Measurements from ENCODE around the gene CNOT3.
A peak's percentile ranks its signal among the peaks of the same experiment; 100 is the strongest.

The CNOT3 gene

GRCh38 chr19:54123682-54124081, 13.9 kb upstream of the CNOT3 start:
- DNase-seq = no peak

GRCh38 chr19:54124393-54124792, 13.2 kb upstream of the CNOT3 start:
- DNase-seq = no peak

- DNase-seq = no peak
Measured at GRCh38 chr19:54125713-54126112, 11.8 kb upstream of the CNOT3 start.

DNA sequence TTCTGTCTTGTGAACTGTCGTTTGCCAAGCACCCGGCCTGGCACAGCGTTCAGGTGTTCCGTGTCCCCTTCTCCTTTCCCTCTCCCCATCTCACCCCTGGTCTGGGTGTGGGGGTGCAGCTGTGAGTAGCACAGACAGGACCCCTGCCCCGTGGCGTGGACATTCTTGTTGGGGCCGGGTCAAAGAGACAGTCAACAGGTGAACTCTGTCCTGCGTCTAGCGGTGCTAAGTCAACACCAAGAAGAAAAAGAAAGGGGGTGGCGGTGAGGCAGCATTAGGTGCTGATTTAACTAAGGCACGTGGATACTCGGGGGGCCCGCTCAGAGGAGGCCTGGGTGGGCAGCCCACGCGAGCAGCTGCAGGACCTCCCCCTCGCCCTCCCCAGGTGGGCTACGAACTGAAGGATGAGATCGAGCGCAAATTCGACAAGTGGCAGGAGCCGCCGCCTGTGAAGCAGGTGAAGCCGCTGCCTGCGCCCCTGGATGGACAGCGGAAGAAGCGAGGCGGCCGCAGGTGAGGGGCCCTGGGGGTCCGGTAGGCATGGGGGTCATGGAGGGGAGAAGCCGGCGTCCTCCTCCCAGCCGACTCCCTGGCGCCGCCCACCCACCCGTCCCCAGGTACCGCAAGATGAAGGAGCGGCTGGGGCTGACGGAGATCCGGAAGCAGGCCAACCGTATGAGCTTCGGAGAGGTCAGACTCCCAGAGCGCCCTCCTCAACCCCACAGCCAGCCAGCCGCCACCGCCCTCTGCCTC, 9.7 kb upstream of the CNOT3 start:
- no peak for DNase-seq

GRCh38 chr19:54128441-54128725, 9.2 kb upstream of the CNOT3 start:
- no peak for DNase-seq

GRCh38 chr19:54128796-54129616, 8.6 kb upstream of the CNOT3 start:
- DNase-seq = no peak

DNA sequence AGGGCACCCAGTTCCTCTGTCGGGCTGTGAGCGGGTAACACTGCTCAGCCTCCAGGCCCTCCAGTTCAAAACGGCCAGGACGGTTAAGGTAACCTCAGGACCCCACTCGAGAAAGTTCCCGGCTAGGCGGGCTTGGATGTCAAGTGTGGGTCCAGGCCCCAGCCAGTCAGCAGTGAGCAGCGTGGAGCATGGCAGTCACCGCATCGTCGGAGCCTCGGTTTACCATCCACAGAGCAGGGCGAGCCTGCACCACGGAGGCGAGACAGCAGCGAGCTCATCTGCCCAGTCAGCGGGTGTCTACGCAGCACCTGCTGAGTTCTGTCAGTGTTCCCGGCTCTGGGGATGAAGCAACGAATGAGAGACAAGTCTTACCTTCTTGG, 8.0 kb upstream of the CNOT3 start:
- DNase-seq = no peak

DNA sequence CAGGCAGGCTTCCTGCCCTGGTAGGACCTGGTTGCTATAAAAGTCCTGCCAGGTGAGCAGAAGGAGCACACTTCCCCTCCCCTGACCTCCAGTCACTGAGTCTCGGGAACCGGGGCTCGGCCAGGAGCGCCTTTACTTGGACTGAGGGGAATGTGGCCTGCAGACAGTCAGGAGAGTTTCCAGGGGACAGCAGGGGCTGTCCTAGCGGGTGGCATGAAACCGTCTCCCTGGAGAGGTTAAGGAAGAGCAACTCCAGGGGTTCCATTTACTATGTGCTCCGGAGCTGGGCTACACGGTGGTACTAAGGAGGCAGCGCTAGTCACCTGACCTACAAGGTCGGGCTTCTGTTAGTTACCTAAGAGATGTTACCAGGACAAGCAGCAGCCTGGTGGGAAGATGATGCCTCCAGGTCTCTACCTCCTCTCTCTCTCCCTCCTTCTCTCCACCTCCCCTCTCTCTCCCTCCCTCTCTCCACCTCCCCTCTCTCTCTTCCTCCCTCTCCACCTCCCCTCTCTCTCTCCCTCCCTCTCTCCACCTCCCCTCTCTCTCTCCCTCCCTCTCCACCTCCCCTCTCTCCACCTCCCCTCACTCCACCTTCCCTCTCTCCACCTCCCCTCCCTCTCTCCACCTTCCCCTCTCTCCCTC, 4.1 kb upstream of the CNOT3 start:
- DNase-seq = no peak

- no peak for DNase-seq
Measured at GRCh38 chr19:54133957-54134590, 3.5 kb upstream of the CNOT3 start.

GRCh38 chr19:54136086-54136863, 1.3 kb upstream of the CNOT3 start:
- no peak for DNase-seq

GRCh38 chr19:54136864-54137698, 481 bp upstream of the CNOT3 start:
- DNase-seq = peak; percentile 100

GRCh38 chr19:54138489-54139256, 1.1 kb downstream of the CNOT3 start:
- DNase-seq = no peak

DNA sequence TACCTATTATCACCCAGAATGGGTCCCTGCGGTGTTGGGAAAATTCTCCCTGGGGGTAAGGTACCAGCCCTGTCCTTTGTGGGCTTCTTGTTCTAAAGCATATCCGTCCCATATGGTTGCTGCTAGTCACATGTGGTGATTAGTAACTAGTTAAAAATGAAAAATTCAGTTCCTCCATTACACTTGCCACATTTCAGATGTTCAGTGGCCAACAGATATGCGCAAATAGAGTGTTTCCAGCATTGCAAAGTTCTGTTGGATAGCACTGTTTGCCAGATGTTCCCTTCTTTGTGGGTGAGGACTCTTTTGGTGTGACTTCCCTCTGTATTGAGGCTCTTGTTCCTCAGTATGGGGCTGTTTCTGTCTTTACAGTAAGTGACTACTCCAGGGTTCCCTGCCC, 3.8 kb downstream of the CNOT3 start:
- no peak for DNase-seq

DNA sequence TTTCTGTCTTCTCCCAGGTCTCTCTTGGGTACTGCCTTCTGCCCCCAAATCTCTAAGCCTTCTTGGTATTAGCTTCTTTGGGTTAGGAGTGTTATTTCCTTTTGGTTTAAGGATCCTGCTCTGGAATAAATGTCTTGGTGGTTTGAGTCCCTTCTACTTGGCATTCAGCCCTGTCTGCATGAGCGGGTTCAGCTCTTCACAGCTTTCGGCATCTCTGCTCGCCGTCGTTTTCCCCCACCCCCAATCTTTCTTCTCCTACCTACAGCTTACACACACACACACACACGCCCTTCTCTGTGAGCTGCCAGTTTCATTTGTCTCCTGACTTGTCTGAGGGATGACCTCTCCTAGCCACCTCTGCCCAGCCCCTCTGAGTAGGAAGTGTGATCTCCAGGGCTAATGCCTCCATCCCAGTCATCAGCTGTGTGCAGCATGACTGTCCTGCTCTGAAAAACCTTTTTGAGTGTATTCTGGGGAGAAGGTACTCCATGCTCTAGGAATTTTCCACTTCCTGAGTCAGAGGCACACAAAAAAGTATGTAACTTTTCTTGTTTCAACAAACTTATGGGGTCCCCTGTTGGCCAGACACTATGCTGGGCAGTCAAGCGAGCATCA, 4.7 kb downstream of the CNOT3 start:
- DNase-seq = no peak

DNA sequence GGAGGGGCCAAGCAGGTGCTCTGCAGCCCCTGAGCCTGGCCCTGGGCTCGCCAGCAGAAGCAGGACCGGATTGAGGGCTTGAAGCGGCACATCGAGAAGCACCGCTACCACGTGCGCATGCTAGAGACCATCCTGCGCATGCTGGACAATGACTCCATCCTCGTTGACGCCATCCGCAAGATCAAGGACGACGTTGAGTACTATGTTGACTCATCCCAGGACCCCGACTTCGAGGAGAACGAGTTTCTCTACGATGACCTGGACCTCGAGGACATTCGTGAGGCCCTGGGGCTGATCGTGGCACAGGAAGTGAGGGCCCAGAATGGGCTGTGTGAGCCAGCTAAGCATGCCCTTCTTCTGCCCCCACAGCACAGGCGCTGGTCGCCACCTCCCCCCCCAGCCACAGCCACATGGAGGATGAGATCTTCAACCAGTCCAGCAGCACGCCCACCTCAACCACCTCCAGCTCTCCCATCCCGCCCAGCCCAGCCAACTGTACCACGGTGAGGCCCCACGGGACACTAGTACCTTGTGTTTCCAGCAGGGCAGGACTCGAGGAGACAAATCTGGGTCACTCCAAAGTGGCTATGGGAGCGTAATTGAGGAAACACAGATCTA, 8.1 kb downstream of the CNOT3 start:
- DNase-seq = no peak

DNA sequence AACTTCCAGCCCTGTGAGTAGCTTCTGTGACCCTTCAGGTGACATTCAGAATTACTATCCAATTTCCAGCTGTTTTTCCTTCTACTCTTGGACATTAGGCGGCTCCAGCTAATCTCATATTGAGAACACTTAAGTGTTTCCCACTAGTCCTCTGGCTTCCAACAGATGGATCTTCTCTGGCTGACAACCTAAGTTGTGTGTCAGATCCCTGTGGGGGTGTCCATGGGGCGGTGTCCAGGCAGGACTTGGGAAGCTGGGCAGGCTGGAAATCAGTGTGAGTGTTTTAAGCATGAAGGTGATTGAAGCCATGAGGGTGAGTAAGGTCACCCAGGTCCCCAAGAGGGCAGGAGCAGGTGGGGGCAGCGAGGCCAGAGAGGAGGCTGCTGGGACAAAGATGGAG, 10.1 kb downstream of the CNOT3 start:
- DNase-seq = no peak

DNA sequence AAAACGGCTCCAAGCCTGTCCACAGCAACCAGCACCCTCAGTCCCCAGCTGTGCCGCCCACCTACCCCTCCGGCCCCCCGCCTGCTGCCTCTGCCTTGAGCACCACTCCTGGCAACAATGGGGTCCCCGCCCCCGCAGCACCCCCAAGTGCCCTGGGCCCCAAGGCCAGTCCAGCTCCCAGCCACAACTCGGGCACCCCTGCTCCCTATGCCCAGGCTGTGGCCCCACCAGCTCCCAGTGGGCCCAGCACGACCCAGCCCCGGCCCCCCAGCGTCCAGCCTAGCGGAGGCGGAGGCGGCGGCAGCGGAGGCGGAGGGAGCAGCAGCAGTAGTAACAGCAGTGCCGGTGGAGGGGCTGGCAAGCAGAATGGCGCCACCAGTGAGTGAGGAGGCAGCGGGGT, 10.6 kb downstream of the CNOT3 start:
- DNase-seq = no peak

- DNase-seq = no peak
Measured at GRCh38 chr19:54149021-54149812, 11.7 kb downstream of the CNOT3 start.

GRCh38 chr19:54151362-54152035, 13.9 kb downstream of the CNOT3 start:
- no peak for DNase-seq
